B cell (primary cell): Measurements from ENCODE around the gene ANK2. TPM values are rescaled to one million over a fixed set of nuclear protein-coding genes. Genes with fewer than 3 reads are reported as not detected.

Source experiments
- ATAC-seq: fragments of 200-7000 bp; cut with Tn5 transposase; one replicate; pipeline ENCODE4 v1.10.0; 2021; ENCODE audit warnings: low read depth, mild to moderate bottlenecking, moderate number of reproducible peaks, moderate library complexity
- CTCF ChIA-PET: fragments of 350-600 bp; sonication (Branson Sonifier 250); formaldehyde crosslinking; loops from one replicate; lab custom pipeline; 2021; ENCODE audit warnings: antibody characterized with exemption, inconsistent platforms; lab: Charles Lee
- POLR2A ChIA-PET: fragments of 350-600 bp; sonication (Branson Sonifier 250); formaldehyde crosslinking; loops from one replicate; lab custom pipeline; 2021; ENCODE audit warnings: antibody characterized with exemption; lab: Charles Lee
- DNase-seq: peaks from one replicate; pipeline ENCODE4 v3.0.0; 2013
- H2AFZ ChIP-seq: 2 replicates; pipeline ENCODE4 v1.6.1; 2012; ENCODE audit warnings: mild to moderate bottlenecking, low read depth, low read length; ENCODE audit not compliant: insufficient read depth, poor library complexity, severe bottlenecking
- H3K27ac ChIP-seq, 2 donors: 1 replicate in 1 of 2; 2 replicates in 1 of 2; pipeline ENCODE4 v1.5.1; 2012 to 2013; ENCODE audit warnings: low read length in 2 of 2, mild to moderate bottlenecking in 2 of 2, moderate library complexity in 1 of 2
- H3K27me3 ChIP-seq, 4 experiments: fragments of 200-600 bp in 1 of 4; sonication (generic) in 1 of 4; replicated peaks in 1 of 4; 1 replicate in 2 of 4; 2 replicates in 2 of 4; pipeline versions ENCODE4 v1.6.1 to v1.7.0; 2013 to 2016; ENCODE audit warnings: low read length in 3 of 4, mild to moderate bottlenecking in 2 of 4, mixed read lengths in 1 of 4, moderate library complexity in 1 of 4; ENCODE audit not compliant: insufficient read depth in 4 of 4, control insufficient read depth in 3 of 4; ENCODE audit errors: control extremely low read depth in 1 of 4
- H3K36me3 ChIP-seq, 2 experiments: replicated peaks in 1 of 2; 1 replicate in 1 of 2; 2 replicates in 1 of 2; pipeline versions ENCODE4 v1.6.1 to v1.7.1; 2013; ENCODE audit warnings: low read length in 1 of 2; ENCODE audit not compliant: insufficient read depth in 2 of 2, control insufficient read depth in 1 of 2; ENCODE audit errors: control extremely low read depth in 1 of 2, extremely low read depth in 1 of 2
- H3K4me1 ChIP-seq, 2 donors: fragments of 200-600 bp in 1 of 2; sonication (generic) in 1 of 2; 1 replicate in 1 of 2; 2 replicates in 1 of 2; pipeline versions ENCODE4 v1.5.1 to v1.6.1; 2013 to 2017; ENCODE audit warnings: low read length in 2 of 2; ENCODE audit not compliant: control insufficient read depth in 2 of 2, insufficient read depth in 2 of 2
- H3K4me2 ChIP-seq: replicated peaks from 2 replicates; pipeline ENCODE3; 2012; ENCODE audit warnings: mild to moderate bottlenecking, low read depth, low read length; ENCODE audit not compliant: poor library complexity, severe bottlenecking
- H3K4me3 ChIP-seq, 5 experiments: fragments of 200-600 bp in 1 of 5; sonication (generic) in 1 of 5; 1 replicate in 3 of 5; 2 replicates in 2 of 5; pipeline versions ENCODE4 v1.5.1 to v1.7.0; 2011 to 2016; ENCODE audit warnings: low read length in 4 of 5, mild to moderate bottlenecking in 4 of 5, low read depth in 2 of 5, control low read depth in 1 of 5, moderate library complexity in 1 of 5; ENCODE audit not compliant: insufficient read depth in 1 of 5; ENCODE audit errors: control extremely low read depth in 1 of 5, extremely low read depth in 1 of 5
- H3K79me2 ChIP-seq: fragments of 200-600 bp; sonication (generic); one replicate; pipeline ENCODE4 v1.6.0; 2016; ENCODE audit warnings: low read length; ENCODE audit not compliant: control insufficient read depth, insufficient read depth
- H3K9ac ChIP-seq: fragments of 200-600 bp; sonication (generic); 2 replicates; pipeline ENCODE4 v1.6.1; 2017; ENCODE audit warnings: mild to moderate bottlenecking, low read length, moderate library complexity
- H3K9me3 ChIP-seq, 3 donors: one replicate each; pipeline versions ENCODE4 v1.6.1 to v1.7.1; 2013; ENCODE audit warnings: low read length in 2 of 3; ENCODE audit not compliant: control insufficient read depth in 2 of 3, insufficient read depth in 1 of 3; ENCODE audit errors: control extremely low read depth in 1 of 3
- H4K20me1 ChIP-seq: 2 replicates; pipeline ENCODE4 v1.6.0; 2012; ENCODE audit warnings: mild to moderate bottlenecking, low read length; ENCODE audit not compliant: insufficient read depth, control insufficient read depth, poor library complexity, severe bottlenecking
- H3K27ac Mint-ChIP-seq: one replicate; pipeline ENCODE4 v1.8.0; 2021; ENCODE audit warnings: mixed read lengths
- H3K27me3 Mint-ChIP-seq: one replicate; pipeline ENCODE4 v1.8.0; 2021; ENCODE audit warnings: mixed read lengths
- H3K4me1 Mint-ChIP-seq: one replicate; pipeline ENCODE4 v1.8.0; 2021; ENCODE audit warnings: mixed read lengths
- H3K4me3 Mint-ChIP-seq: one replicate; pipeline ENCODE4 v1.8.0; 2021; ENCODE audit warnings: mixed read lengths
- H3K9me3 Mint-ChIP-seq: one replicate; pipeline ENCODE4 v1.8.0; 2022; ENCODE audit warnings: mixed read lengths; ENCODE audit not compliant: insufficient read depth
- EZH2 ChIP-seq: IDR thresholded peaks from 2 replicates; pipeline ENCODE4 v1.6.1; 2012; ENCODE audit warnings: borderline replicate concordance, low read depth, mild to moderate bottlenecking, moderate library complexity, low read length; ENCODE audit not compliant: insufficient read depth, poor library complexity, severe bottlenecking
- WGBS: methylation state at CpG from one replicate; pipeline ENCODE4 v1.1.5; 2013; ENCODE audit warnings: missing lambda C conversion rate; ENCODE audit not compliant: insufficient coverage; 5-methylcytosine and 5-hydroxymethylcytosine counted together
- intact Hi-C: fragments of 100-400 bp; cut with micrococcal nuclease; formaldehyde crosslinking; loops from one replicate; pipeline ENCODE4 v1.10.0; 2022
- polyA plus RNA-seq: library from polyadenylated mRNA; depleted of rRNA; stranded (reverse); fragments of >200 nt; gene quantifications from 2 replicates; pipeline ENCODE4 v1.2.3, GENCODE V29; 2012
- total RNA-seq, 2 donors: library from RNA; stranded (reverse); fragments of 120-200 nt in 1 of 2; gene quantifications; 1 replicate in 1 of 2; 2 replicates in 1 of 2; pipeline versions ENCODE4 v1.2.3 to v1.2.4, GENCODE V29; 2013 to 2022
- TF ChIP-seq, protein P1 (sequence below): fragments of 200-600 bp; IDR thresholded peaks from one replicate; pipeline ENCODE4 v1.8.0; 2022; ENCODE audit warnings: antibody characterized with exemption, mild to moderate bottlenecking

Gene ANK2
- total and polyA plus RNA-seq, 2 donors (not counting 1 experiment from before 2014, with no cell fraction given) = 0.16 to 3.6 TPM

DNA sequence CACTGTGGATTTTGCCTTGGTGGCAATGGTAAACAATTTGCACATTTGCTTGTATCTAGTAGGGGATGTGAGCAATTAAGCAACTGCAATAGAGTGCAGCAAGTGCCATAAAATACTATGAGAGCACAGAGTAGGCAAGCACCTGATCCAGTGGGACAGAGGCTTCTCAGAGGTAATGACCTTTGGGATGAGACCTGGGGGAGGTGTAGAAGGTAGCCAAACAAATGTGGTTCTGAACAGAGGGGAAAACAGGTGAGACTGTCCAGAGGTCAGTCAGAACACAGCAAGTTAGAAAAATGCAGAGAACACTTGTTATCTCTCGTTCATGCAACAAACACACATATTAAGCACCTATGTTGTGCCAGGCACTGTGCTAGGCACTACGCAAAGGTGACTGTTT lies 21.4 kb upstream of the ANK2 start:
- Mint-ChIP-seq H3K4me3 (no peak overlapping the region), H3K9me3 (no peaks in the 10 kb centered on the region), H3K27me3 (peaks cover 3% of the 10 kb centered on the region), H3K27ac (no peak overlapping the region), H3K4me1 (no peaks in the 10 kb centered on the region)
- Histone ChIP-seq H3K4me2 (no peak overlapping the region), H2AFZ (no peak overlapping the region), H3K4me3 (no peak overlapping the region), H3K79me2 (no peaks in the 10 kb centered on the region), H3K4me1 (no peaks in the 10 kb centered on the region), H4K20me1 (no peaks in the 10 kb centered on the region), H3K36me3 (no peaks in the 10 kb centered on the region), H3K27me3 (no peaks in the 10 kb centered on the region), H3K9ac (no peak overlapping the region), H3K27ac (no peak overlapping the region), H3K9me3 (no peaks in the 10 kb centered on the region)
- ATAC-seq = no peak
- POLR2A ChIA-PET = no interaction called here
- no peak for DNase-seq
- TF ChIP-seq EZH2 = no peak
- TF ChIP-seq, protein P1, sequence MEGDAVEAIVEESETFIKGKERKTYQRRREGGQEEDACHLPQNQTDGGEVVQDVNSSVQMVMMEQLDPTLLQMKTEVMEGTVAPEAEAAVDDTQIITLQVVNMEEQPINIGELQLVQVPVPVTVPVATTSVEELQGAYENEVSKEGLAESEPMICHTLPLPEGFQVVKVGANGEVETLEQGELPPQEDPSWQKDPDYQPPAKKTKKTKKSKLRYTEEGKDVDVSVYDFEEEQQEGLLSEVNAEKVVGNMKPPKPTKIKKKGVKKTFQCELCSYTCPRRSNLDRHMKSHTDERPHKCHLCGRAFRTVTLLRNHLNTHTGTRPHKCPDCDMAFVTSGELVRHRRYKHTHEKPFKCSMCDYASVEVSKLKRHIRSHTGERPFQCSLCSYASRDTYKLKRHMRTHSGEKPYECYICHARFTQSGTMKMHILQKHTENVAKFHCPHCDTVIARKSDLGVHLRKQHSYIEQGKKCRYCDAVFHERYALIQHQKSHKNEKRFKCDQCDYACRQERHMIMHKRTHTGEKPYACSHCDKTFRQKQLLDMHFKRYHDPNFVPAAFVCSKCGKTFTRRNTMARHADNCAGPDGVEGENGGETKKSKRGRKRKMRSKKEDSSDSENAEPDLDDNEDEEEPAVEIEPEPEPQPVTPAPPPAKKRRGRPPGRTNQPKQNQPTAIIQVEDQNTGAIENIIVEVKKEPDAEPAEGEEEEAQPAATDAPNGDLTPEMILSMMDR = no peak
- CTCF ChIA-PET = no interaction called here
- intact Hi-C loops = no loop called here
- no CpG with 5 or more reads among the region's 2 CpGs for WGBS

DNA sequence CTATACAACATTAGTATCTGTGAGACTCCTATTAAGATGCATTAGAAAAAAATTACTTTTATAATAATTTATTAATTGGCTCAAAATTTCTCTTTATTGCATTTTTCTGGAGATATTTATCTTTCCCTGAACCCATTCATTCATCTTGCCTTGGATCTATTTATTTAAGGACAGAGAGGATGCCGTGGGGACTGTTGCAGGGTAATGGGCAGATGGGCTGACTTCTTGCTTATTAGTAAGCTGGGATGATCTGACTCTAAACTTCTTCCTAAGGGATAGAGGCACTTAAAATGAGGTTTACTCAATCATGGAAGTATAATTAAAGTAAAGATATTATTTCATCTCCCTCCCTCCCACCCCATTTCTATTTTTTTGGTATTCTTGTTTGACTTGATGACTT lies 18.2 kb upstream of the ANK2 start:
- H3K4me3 ChIP-seq = no peak overlapping the region
- POLR2A ChIA-PET = no interaction called here
- Mint-ChIP-seq H3K4me1 (no peaks in the 10 kb centered on the region), H3K27me3 (peaks cover 5% of the 10 kb centered on the region), H3K27ac (no peak overlapping the region), H3K9me3 (no peaks in the 10 kb centered on the region), H3K4me3 (no peak overlapping the region)
- DNase-seq (no peak), ATAC-seq (no peak)
- H3K4me1 ChIP-seq = no peaks in the 10 kb centered on the region
- H3K9me3 ChIP-seq = no peaks in the 10 kb centered on the region
- no peak overlapping the region for H3K9ac ChIP-seq
- intact Hi-C loops = no loop called here
- no peaks in the 10 kb centered on the region for H3K36me3 ChIP-seq
- H2AFZ ChIP-seq = no peak overlapping the region
- no peaks in the 10 kb centered on the region for H3K79me2 ChIP-seq
- no peak for TF ChIP-seq EZH2
- TF ChIP-seq, protein P1 = no peak
- CTCF ChIA-PET = no interaction called here
- no peak overlapping the region for H3K27ac ChIP-seq
- no peak overlapping the region for H3K4me2 ChIP-seq
- H3K27me3 ChIP-seq = no peaks in the 10 kb centered on the region
- no peaks in the 10 kb centered on the region for H4K20me1 ChIP-seq
- 60% methylated on average over 1 of the region's 1 CpG for WGBS
